Activated CD4-positive, alpha-beta T cell treated with anti-CD3 and anti-CD28 coated beads, Interleukin-2, amount 10 ng/mL, durations not matched to agents 7 days and 5 days (primary cell): ENCODE measurements around the gene CHAMP1. TPM values are rescaled to one million over a fixed set of nuclear protein-coding genes. Genes with fewer than 3 reads are reported as not detected.

Source experiments
- CTCF ChIA-PET: fragments of 350-600 bp; sonication (Branson Sonifier 250); formaldehyde crosslinking; loops from one replicate; lab custom pipeline; 2021; ENCODE audit warnings: antibody characterized with exemption; lab: Charles Lee
- POLR2A ChIA-PET: fragments of 350-600 bp; sonication (Branson Sonifier 250); formaldehyde crosslinking; loops from one replicate; lab custom pipeline; 2021; ENCODE audit warnings: antibody characterized with exemption; lab: Charles Lee
- DNase-seq: peaks from one replicate; pipeline ENCODE4 v3.0.0-alpha.2; 2020
- H3K27ac Mint-ChIP-seq: one replicate; pipeline ENCODE4 v1.8.0; 2021; ENCODE audit warnings: mild to moderate bottlenecking, moderate library complexity, mixed read lengths
- H3K27me3 Mint-ChIP-seq: one replicate; pipeline ENCODE4 v1.8.0; 2021; ENCODE audit warnings: mixed read lengths
- H3K36me3 Mint-ChIP-seq: one replicate; pipeline ENCODE4 v1.8.0; 2021; ENCODE audit warnings: low read depth, mixed read lengths
- H3K4me1 Mint-ChIP-seq: one replicate; pipeline ENCODE4 v1.8.0; 2021; ENCODE audit warnings: mixed read lengths
- H3K4me3 Mint-ChIP-seq: one replicate; pipeline ENCODE4 v1.8.0; 2021; ENCODE audit warnings: mild to moderate bottlenecking, moderate library complexity, mixed read lengths
- H3K9me3 Mint-ChIP-seq: one replicate; pipeline ENCODE4 v1.8.0; 2021; ENCODE audit warnings: mixed read lengths
- total RNA-seq, 2 experiments: library from RNA; stranded (reverse); gene quantifications; one replicate each; pipeline ENCODE4 v1.2.3, GENCODE V29; 2021

Gene CHAMP1
- total RNA-seq, 2 experiments from 2014 or later, result 31.9 to 34.8 TPM

DNA sequence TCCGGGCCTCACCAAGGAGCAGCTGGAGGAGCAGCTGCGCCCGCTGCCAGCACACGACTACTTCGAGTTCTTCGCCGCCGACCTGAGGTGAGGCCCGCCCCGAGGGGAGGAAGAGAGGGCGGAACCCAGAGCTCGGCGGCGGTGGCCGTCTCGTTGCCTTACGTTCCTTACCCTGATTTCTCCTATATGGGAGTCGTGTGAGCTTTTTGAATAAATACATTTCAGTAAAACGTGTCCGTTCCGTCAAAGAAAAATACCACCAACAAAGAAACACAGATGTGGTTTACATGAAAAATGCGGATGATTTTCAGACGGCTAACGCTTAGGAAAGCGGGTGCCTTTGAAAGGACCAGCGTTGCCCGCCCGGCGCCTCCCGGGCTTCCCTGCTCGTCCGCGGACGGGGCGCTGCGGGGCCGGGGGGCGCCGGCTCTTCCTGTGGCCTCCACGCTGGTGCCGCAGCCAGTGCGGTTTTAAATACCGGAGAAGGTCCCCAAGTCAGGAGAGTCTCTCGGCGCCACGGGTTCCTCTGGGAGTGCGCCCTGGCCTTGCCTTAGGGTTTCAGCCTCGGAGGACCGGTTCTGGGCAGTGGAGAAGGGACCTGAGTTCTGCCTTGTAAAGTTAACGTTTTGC, 32.1 kb upstream of the CHAMP1 start:
- Mint-ChIP-seq H3K4me1 (peaks cover 58% of the 10 kb centered on the region), H3K4me3 (peak overlapping the region; percentile 81), H3K27ac (peak overlapping the region; percentile 96), H3K36me3 (peaks cover 44% of the 10 kb centered on the region), H3K9me3 (no peaks in the 10 kb centered on the region), H3K27me3 (no peaks in the 10 kb centered on the region)
- DNase-seq, result peak; percentile 76
- ChIA-PET CTCF (interaction anchor here (0.8 to 1.3 kb wide), 2 partner anchors 28 to 39 kb away, joined by 3 read pairs; no protein-coding TSS in a partner anchor), POLR2A (interaction anchor here (0.6 kb wide), 1 partner anchor 34 kb away, joined by 7 read pairs; no protein-coding TSS in a partner anchor)

DNA sequence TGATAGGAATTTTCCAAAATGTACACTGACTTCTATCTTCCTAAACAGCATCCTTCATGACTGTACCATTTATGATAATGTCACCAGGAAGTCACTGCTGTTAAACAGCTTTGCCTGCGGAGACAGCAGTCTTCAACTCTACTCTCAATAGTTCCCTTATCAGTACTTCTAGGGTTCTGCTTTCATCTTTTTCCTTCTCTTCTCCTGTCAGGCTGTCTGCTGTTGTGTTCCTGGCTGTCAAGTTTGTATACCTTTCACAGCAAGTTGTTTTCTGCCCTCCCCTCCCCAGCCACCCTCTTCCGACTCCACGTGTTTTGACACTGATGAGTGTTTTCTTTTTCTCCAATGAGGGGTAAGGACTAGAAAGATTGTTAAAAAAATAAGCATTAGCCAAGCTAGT, 30.7 kb upstream of the CHAMP1 start:
- Mint-ChIP-seq H3K36me3 (peaks cover 48% of the 10 kb centered on the region), H3K4me3 (peak overlapping the region; percentile 48), H3K9me3 (no peaks in the 10 kb centered on the region), H3K27me3 (no peaks in the 10 kb centered on the region), H3K27ac (peak overlapping the region; percentile 21), H3K4me1 (peaks cover 53% of the 10 kb centered on the region)
- no peak for DNase-seq
- ChIA-PET CTCF (interaction anchor here (0.7 kb wide), 1 partner anchor 57 kb away, joined by 3 read pairs; no protein-coding TSS in a partner anchor), POLR2A (no interaction called here)

DNA sequence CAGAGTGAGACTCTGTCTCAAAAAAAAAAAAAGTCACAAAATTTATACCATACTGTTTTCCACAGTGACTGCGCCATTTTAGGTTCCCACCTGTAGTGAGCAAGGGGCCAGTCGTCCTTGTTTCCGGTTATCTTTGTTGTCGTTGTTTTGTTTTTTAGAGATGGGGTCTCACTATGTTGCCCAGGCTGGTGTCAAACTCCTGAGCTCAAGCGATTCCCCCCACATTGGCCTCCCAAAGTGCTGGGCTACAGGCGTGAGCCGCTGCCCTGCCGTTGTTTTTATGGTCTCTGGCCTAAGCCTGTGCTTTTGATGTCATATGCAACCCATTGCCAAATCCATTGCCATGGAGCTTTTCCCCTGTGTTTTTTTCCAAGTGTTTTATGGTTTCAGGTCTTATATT, 29.6 kb upstream of the CHAMP1 start:
- POLR2A ChIA-PET, result no interaction called here
- H3K4me1 Mint-ChIP-seq, result peaks cover 44% of the 10 kb centered on the region
- CTCF ChIA-PET, result no interaction called here

DNA sequence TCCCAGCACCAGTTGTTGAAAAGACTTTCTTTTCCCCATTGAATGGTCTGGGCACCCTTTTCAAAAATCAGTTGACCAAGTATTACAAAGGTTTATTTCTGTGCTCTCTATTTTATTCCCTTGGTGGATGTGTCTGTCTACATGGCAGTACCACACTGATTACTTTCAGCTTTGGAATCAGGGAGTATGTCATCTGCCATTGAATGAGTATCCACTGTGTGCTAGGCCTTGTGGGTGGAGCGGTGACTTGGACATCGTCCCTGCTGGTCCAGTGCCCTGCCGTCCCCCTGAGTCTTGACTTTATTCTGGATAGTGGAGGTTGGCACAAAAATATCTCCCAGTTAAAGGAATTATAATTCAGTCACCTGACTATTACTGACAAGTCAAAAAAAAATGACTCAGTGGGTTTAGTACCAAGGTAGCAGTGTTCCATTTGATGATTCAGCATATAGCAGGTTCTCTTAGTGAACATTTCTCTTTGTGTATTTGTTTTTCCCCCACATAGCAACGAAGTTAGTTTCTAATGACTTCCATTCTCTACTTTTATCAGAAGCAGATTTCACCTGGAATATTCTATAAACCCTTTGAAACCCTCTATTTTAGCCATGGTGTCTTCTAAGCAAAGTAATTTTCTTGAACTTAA, 29.0 kb upstream of the CHAMP1 start:
- CTCF ChIA-PET, result interaction anchor here (1.5 kb wide), 1 partner anchor 8 kb away, joined by 3 read pairs; no protein-coding TSS in a partner anchor
- H3K4me1 Mint-ChIP-seq, result peaks cover 38% of the 10 kb centered on the region
- no peaks in the 10 kb centered on the region for H3K9me3 Mint-ChIP-seq
- no peak overlapping the region for H3K27ac Mint-ChIP-seq
- peaks cover 49% of the 10 kb centered on the region for H3K36me3 Mint-ChIP-seq
- no peak for DNase-seq
- POLR2A ChIA-PET, result no interaction called here
- no peaks in the 10 kb centered on the region for H3K27me3 Mint-ChIP-seq
- no peak overlapping the region for H3K4me3 Mint-ChIP-seq

More for the DNA sequence above, 29.6 kb upstream of the CHAMP1 start:
- Mint-ChIP-seq H3K9me3 (no peaks in the 10 kb centered on the region), H3K27ac (no peak overlapping the region), H3K4me3 (no peak overlapping the region), H3K36me3 (peaks cover 51% of the 10 kb centered on the region), H3K27me3 (no peaks in the 10 kb centered on the region)
- DNase-seq, result no peak

- ChIA-PET CTCF (interaction anchor here (1.5 kb wide), 1 partner anchor 10 kb away, joined by 3 read pairs; no protein-coding TSS in a partner anchor), POLR2A (no interaction called here)
- DNase-seq, result no peak
- H3K4me3 Mint-ChIP-seq, result no peak overlapping the region
- peaks cover 54% of the 10 kb centered on the region for H3K36me3 Mint-ChIP-seq
- no peak overlapping the region for H3K27ac Mint-ChIP-seq
- H3K9me3 Mint-ChIP-seq, result no peaks in the 10 kb centered on the region
- no peaks in the 10 kb centered on the region for H3K27me3 Mint-ChIP-seq
- peaks cover 33% of the 10 kb centered on the region for H3K4me1 Mint-ChIP-seq
Observed at GRCh38 chr13:114286808-114287207, 27.5 kb upstream of the CHAMP1 start.

DNA sequence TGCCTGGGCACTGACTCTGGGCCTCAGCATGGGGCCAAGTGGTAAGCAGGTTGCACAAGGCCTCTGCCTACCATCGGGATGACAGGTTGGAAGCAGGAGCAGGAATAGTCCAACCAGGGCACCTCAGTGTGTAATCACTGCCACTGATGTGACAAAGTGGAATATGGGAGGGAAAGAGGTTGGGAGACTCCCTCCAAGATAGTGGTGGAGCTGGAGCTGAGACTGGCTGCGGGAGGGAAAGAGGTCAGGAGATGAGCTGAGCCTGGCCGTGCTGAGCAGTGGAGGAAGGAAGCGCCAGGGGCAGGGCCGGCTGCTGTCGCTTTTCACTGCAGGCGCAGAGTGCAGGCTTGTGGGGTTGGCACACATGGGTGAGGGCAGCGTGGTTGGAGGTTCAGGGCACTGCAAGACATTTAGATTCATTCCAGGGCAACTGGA, 26.1 kb upstream of the CHAMP1 start:
- ChIA-PET CTCF (no interaction called here), POLR2A (no interaction called here)
- DNase-seq, result no peak
- Mint-ChIP-seq H3K9me3 (no peaks in the 10 kb centered on the region), H3K27ac (no peak overlapping the region), H3K4me1 (peaks cover 29% of the 10 kb centered on the region), H3K36me3 (peaks cover 67% of the 10 kb centered on the region), H3K27me3 (no peaks in the 10 kb centered on the region), H3K4me3 (no peak overlapping the region)

- H3K9me3 Mint-ChIP-seq, result no peaks in the 10 kb centered on the region
- H3K4me3 Mint-ChIP-seq, result no peak overlapping the region
- H3K27me3 Mint-ChIP-seq, result no peaks in the 10 kb centered on the region
- POLR2A ChIA-PET, result no interaction called here
- H3K4me1 Mint-ChIP-seq, result peaks cover 2% of the 10 kb centered on the region
- no peak overlapping the region for H3K27ac Mint-ChIP-seq
- CTCF ChIA-PET, result interaction anchor here (0.6 to 2.1 kb wide), 3 partner anchors 10 to 36 kb away, joined by 3 to 5 read pairs (median 4); no protein-coding TSS in a partner anchor
- DNase-seq, result no peak
- peaks cover 40% of the 10 kb centered on the region for H3K36me3 Mint-ChIP-seq
Observed at GRCh38 chr13:114296448-114296847, 17.9 kb upstream of the CHAMP1 start.

- CTCF ChIA-PET, result no interaction called here
- Mint-ChIP-seq H3K4me3 (no peak overlapping the region), H3K9me3 (no peaks in the 10 kb centered on the region), H3K36me3 (peaks cover 41% of the 10 kb centered on the region), H3K4me1 (peaks cover 2% of the 10 kb centered on the region), H3K27me3 (no peaks in the 10 kb centered on the region), H3K27ac (no peak overlapping the region)
- POLR2A ChIA-PET, result no interaction called here
- DNase-seq, result no peak
Observed at GRCh38 chr13:114296902-114297301, 17.4 kb upstream of the CHAMP1 start.

GRCh38 chr13:114298866-114299265, 15.4 kb upstream of the CHAMP1 start:
- no peak for DNase-seq
- POLR2A ChIA-PET, result no interaction called here
- H3K4me1 Mint-ChIP-seq, result no peaks in the 10 kb centered on the region
- H3K27ac Mint-ChIP-seq, result no peak overlapping the region
- no peaks in the 10 kb centered on the region for H3K27me3 Mint-ChIP-seq
- peaks cover 39% of the 10 kb centered on the region for H3K36me3 Mint-ChIP-seq
- no peak overlapping the region for H3K4me3 Mint-ChIP-seq
- CTCF ChIA-PET, result no interaction called here
- H3K9me3 Mint-ChIP-seq, result no peaks in the 10 kb centered on the region

GRCh38 chr13:114299604-114300305, 14.5 kb upstream of the CHAMP1 start:
- no peaks in the 10 kb centered on the region for H3K4me1 Mint-ChIP-seq
- peaks cover 37% of the 10 kb centered on the region for H3K36me3 Mint-ChIP-seq
- H3K4me3 Mint-ChIP-seq, result no peak overlapping the region
- ChIA-PET POLR2A (no interaction called here), CTCF (no interaction called here)
- DNase-seq, result no peak
- H3K9me3 Mint-ChIP-seq, result no peaks in the 10 kb centered on the region
- H3K27me3 Mint-ChIP-seq, result no peaks in the 10 kb centered on the region
- H3K27ac Mint-ChIP-seq, result no peak overlapping the region

GRCh38 chr13:114303700-114304327, 10.5 kb upstream of the CHAMP1 start:
- Mint-ChIP-seq H3K27ac (no peak overlapping the region), H3K36me3 (peaks cover 32% of the 10 kb centered on the region), H3K27me3 (no peaks in the 10 kb centered on the region)

GRCh38 chr13:114304346-114305034, 9.8 kb upstream of the CHAMP1 start:
- H3K9me3 Mint-ChIP-seq, result no peaks in the 10 kb centered on the region
- ChIA-PET CTCF (no interaction called here), POLR2A (no interaction called here)
- H3K4me3 Mint-ChIP-seq, result no peak overlapping the region
- no peaks in the 10 kb centered on the region for H3K4me1 Mint-ChIP-seq
- no peak for DNase-seq
- H3K27ac Mint-ChIP-seq, result no peak overlapping the region
- H3K36me3 Mint-ChIP-seq, result peaks cover 26% of the 10 kb centered on the region
- H3K27me3 Mint-ChIP-seq, result no peaks in the 10 kb centered on the region

More at GRCh38 chr13:114303700-114304327, 10.5 kb upstream of the CHAMP1 start:
- CTCF ChIA-PET, result interaction anchor here (1.3 kb wide), 1 partner anchor 15 kb away, joined by 3 read pairs; no protein-coding TSS in a partner anchor
- Mint-ChIP-seq H3K9me3 (no peaks in the 10 kb centered on the region), H3K4me1 (no peaks in the 10 kb centered on the region), H3K4me3 (no peak overlapping the region)
- POLR2A ChIA-PET, result no interaction called here
- no peak for DNase-seq
